ENCODE results near the gene CNOT8.

CNOT8 gene

DNA sequence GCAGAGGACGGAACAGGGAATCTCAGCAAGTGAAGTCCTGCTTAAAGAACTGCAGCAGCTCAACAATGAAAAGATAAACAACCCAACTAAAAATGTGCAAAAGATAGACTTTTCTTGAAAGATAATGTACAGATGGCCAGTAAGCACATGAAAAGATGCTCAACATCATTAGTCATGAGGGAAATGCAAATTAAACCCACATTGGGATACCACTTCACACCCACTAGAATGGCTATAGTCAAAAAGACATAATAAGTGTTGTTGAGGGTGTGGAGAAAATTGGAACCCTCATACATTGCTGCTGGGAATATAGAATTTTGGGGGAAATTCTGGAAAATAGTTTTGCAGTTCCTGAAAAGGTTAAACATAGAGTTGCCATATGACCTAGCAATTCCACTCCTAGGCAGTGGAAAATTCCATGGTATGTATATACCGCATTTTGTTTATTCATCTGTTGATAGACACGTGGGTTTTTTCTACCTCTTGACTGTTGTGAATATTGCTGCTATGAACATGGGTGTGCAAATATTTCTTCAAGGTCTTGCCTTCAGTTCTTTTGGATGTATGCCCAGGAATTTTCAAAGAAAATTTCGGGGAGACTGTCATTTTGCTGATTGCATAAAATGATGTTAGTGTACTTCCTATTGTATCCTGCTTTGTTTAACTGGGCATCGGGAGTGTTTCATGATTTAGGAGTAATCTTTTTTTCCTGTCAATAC is 7.2 kb downstream of the CNOT8 start:
- Mint-ChIP-seq H3K9me3 (no peaks in the 10 kb centered on the region), H3K27me3 (ENCODE audit: low read depth) (no peaks in the 10 kb centered on the region), H3K27ac (no peak overlapping the region), H3K4me3 (no peak overlapping the region), H3K4me1 (ENCODE audit: low read depth) (peaks cover 31% of the 10 kb centered on the region), H3K36me3 (ENCODE audit: low read depth) (peaks cover 42% of the 10 kb centered on the region)

DNA sequence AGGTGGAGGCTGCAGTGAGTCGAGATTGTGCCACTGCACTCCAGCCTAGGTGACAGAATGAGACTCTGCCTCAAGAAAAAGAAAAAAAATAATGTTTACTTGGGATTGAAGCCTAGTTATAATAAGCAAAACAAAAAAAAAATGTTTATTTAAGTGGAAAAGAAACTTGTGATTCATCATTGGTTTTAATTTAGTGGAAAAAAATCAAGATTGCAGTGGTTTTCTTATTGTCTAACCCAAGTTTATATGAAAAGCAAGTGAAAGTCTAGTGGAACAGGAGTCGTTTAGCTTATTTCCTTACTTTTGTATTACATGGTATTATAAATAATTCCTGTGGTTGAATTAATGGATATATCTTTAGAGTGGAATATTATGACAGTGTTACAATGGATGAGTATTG is 8.4 kb downstream of the CNOT8 start:
- Mint-ChIP-seq H3K4me1 (ENCODE audit: low read depth) (peaks cover 26% of the 10 kb centered on the region), H3K27me3 (ENCODE audit: low read depth) (no peaks in the 10 kb centered on the region), H3K27ac (no peak overlapping the region), H3K36me3 (ENCODE audit: low read depth) (peaks cover 46% of the 10 kb centered on the region), H3K4me3 (no peak overlapping the region), H3K9me3 (no peaks in the 10 kb centered on the region)

DNA sequence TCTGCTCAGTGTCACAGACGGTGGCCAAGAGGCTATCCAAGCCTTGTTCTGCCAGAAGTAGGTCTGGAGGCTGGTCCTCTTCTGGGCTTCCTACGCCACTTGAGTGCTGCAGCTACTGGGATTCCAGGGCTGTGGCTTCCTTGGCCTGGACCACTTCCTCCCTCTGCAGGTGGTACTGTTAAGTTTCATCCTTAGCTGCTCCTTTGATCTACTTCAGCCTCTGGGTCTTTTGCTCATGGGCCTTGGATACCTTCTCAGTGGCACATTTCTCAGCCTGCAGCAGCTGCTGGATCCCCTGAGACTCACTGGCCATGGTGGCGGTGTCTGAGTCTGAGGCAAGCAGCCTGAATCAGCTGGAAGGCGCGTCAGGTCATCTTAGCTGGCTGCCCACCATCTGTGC is 10.3 kb downstream of the CNOT8 start:
- Mint-ChIP-seq H3K4me3 (no peak overlapping the region), H3K27me3 (ENCODE audit: low read depth) (no peaks in the 10 kb centered on the region), H3K9me3 (no peaks in the 10 kb centered on the region), H3K36me3 (ENCODE audit: low read depth) (peaks cover 45% of the 10 kb centered on the region), H3K27ac (no peak overlapping the region), H3K4me1 (ENCODE audit: low read depth) (peaks cover 15% of the 10 kb centered on the region)

DNA sequence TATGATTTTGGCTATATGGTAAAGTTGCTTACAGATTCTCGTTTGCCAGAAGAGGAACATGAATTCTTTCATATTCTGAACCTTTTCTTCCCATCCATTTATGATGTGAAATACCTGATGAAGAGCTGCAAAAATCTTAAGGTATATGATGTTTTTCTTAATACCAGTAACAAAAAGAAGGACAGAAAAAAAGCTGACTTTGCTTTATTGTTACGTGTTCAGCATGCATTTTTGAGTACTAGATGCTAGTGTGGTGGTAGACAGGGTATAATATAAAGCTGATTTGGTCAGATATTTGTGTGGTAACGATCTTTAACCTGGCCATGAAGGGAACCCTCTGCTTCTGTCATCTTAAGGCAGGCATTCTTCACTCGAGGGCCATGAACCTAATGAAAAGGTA is 13.3 kb downstream of the CNOT8 start:
- peaks cover 4% of the 10 kb centered on the region for H3K9me3 Mint-ChIP-seq
- H3K27ac Mint-ChIP-seq: no peak overlapping the region
- peaks cover 9% of the 10 kb centered on the region for H3K4me1 Mint-ChIP-seq (ENCODE audit: low read depth)
- no peaks in the 10 kb centered on the region for H3K27me3 Mint-ChIP-seq (ENCODE audit: low read depth)
- H3K4me3 Mint-ChIP-seq: no peak overlapping the region
- H3K36me3 Mint-ChIP-seq (ENCODE audit: low read depth): peaks cover 51% of the 10 kb centered on the region

DNA sequence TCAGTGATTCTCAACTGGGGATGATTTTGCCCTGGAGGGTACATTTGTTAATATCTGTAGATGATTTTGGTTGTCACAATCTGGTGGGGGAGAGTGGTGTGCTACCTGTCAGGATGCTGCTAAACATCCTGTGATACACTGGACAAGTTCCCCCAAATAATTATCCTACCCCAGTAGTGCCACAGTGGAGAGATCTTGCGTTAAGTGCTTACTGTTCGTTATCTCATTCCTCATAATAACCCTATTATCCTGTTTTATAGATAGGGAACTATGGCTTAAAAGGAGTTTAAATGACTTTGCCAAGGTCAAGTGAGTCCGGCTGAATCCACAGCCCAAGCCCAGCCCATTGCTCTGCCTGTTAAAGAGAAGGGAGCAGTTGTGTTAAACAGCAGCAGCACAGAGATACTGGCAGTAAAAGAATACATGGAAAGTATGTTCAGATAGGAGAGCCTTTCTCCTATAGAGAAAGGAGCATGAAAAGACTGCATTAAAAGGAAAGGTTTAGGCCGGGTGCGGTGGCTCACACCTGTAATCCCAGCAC is 15.4 kb downstream of the CNOT8 start:
- Mint-ChIP-seq H3K27me3 (ENCODE audit: low read depth) (no peaks in the 10 kb centered on the region), H3K36me3 (ENCODE audit: low read depth) (peaks cover 60% of the 10 kb centered on the region), H3K4me3 (no peak overlapping the region), H3K9me3 (peaks cover 15% of the 10 kb centered on the region), H3K27ac (no peak overlapping the region), H3K4me1 (ENCODE audit: low read depth) (peaks cover under 1% of the 10 kb centered on the region)

DNA sequence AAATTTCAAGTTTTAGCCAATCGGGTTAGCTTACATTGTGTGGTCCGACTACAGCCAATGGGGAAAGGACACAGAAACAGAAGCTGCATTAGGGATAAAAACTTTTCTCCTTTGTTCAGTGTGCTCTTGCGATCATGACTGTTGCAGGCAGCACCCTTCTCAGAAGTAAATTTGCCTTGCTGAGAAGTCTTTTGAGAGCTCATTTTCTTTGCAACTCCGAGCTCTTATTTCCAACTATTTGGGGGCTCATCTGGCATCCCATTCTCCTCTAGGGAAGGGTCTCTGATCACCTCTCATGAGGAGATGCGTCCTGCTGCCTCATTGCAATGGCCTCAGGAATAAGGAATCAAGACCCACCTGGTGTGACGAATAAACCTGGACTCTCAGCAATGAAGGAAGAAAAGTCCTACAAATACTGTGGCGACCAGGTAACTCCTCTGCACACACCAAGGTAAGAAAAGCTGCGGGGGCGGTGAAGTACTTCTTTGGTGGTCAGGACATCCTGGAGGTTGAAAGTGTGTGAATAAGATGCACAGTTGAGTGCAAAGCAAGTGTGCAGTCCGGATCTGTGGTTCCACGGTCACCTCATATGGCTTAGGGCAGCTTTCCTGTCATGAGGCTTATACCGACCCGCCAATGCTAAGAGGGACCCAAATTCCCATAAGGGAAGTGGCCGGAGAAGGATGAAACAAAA is 20.4 kb downstream of the CNOT8 start:
- Mint-ChIP-seq H3K9me3 (peaks cover 29% of the 10 kb centered on the region), H3K4me1 (ENCODE audit: low read depth) (no peaks in the 10 kb centered on the region), H3K4me3 (no peak overlapping the region), H3K27ac (no peak overlapping the region), H3K27me3 (ENCODE audit: low read depth) (no peaks in the 10 kb centered on the region), H3K36me3 (ENCODE audit: low read depth) (peaks cover 76% of the 10 kb centered on the region)

DNA sequence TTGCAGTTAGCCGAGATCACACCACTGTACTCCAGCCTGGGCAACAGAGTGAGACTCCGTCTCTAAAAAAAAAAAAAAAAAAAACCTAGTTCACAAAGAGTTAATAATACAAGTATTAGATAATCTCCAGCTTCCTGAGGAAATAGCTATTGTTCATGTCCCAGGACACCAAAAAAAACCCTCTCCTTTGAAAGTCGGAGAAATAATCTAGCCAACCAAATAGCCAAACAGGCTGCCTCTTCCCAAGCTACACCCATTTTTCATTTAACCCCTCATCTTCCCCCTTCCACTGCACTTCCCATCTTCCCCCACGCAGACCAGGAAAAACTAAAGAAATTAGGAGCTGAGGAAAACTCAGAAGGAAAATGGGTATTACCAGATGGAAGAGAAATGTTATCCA is 23.6 kb downstream of the CNOT8 start:
- H3K27me3 Mint-ChIP-seq (ENCODE audit: low read depth): no peaks in the 10 kb centered on the region
- peaks cover 76% of the 10 kb centered on the region for H3K36me3 Mint-ChIP-seq (ENCODE audit: low read depth)
- peaks cover 42% of the 10 kb centered on the region for H3K9me3 Mint-ChIP-seq
- no peaks in the 10 kb centered on the region for H3K4me1 Mint-ChIP-seq (ENCODE audit: low read depth)
- H3K27ac Mint-ChIP-seq: no peak overlapping the region
- H3K4me3 Mint-ChIP-seq: no peak overlapping the region

DNA sequence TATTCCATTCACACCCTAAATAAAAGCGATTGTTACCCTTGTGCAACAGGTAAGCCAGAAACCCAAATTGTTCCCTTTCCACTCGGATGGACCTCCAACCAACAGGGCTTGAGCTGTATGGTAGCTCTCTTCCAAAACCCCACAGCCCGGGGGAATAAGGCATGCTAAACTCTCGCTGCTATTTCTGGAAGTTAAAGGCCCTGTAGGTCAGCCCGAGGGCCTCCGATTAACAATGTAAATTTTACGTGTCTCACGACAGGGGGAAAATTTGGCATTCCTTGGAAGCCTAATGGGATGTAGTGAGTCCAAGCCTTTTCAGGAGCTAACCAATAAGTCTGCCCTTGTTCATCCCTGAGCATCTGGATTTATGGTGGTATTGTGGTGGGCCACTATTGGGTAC is 26.0 kb downstream of the CNOT8 start:
- H3K9me3 Mint-ChIP-seq: peaks cover 34% of the 10 kb centered on the region

DNA sequence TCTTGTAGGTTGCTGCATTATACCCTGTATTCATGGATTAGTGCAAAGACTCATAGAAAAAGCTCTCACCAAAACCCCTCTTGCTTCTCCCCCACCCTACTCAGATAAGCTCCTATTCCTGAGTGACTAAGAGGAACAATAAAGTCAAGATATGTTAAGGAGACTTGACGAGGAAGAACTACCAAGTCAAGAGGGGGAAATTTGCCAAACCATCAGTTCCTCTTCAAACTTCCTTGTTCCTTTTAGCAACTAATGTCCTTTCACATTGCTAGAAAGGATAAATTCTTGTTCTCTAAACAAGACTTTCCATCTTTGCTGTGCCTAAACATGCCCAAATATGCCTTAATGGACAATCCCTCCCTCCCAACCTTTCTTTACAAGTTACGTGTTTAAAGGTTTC is 27.0 kb downstream of the CNOT8 start:
- H3K4me1 Mint-ChIP-seq (ENCODE audit: low read depth): no peaks in the 10 kb centered on the region

More for the DNA sequence above, 26.0 kb downstream of the CNOT8 start:
- no peak overlapping the region for H3K4me3 Mint-ChIP-seq
- H3K36me3 Mint-ChIP-seq (ENCODE audit: low read depth): peaks cover 79% of the 10 kb centered on the region
- no peak overlapping the region for H3K27ac Mint-ChIP-seq
- H3K27me3 Mint-ChIP-seq (ENCODE audit: low read depth): no peaks in the 10 kb centered on the region
- H3K4me1 Mint-ChIP-seq (ENCODE audit: low read depth): no peaks in the 10 kb centered on the region

DNA sequence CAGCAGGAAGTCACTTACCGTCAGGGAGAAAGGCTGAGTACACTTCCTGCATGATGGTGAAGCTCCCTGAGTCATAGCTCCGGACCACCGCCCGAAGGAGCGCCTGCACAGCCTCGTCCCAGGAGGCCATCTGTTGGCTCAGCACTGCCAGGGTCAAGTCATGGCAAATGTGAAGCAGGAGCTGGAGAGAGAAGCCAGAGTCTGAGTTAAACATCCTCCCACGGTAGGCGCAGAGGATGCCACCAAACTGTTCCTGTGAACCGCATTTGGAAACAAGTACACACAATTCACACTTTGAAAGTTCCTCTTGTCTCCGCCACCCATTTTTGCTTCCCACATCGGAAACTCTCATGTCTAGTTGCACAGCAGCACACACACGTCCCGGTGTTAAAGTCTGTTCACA is 33.9 kb downstream of the CNOT8 start:
- Mint-ChIP-seq H3K4me3 (no peak overlapping the region), H3K4me1 (ENCODE audit: low read depth) (peaks cover 3% of the 10 kb centered on the region), H3K27me3 (ENCODE audit: low read depth) (no peaks in the 10 kb centered on the region), H3K27ac (no peak overlapping the region), H3K9me3 (peaks cover under 1% of the 10 kb centered on the region), H3K36me3 (ENCODE audit: low read depth) (peaks cover 51% of the 10 kb centered on the region)

More for the DNA sequence above, 27.0 kb downstream of the CNOT8 start:
- Mint-ChIP-seq H3K27ac (no peak overlapping the region), H3K27me3 (ENCODE audit: low read depth) (no peaks in the 10 kb centered on the region), H3K4me3 (no peak overlapping the region), H3K36me3 (ENCODE audit: low read depth) (peaks cover 76% of the 10 kb centered on the region), H3K9me3 (peaks cover 25% of the 10 kb centered on the region)

DNA sequence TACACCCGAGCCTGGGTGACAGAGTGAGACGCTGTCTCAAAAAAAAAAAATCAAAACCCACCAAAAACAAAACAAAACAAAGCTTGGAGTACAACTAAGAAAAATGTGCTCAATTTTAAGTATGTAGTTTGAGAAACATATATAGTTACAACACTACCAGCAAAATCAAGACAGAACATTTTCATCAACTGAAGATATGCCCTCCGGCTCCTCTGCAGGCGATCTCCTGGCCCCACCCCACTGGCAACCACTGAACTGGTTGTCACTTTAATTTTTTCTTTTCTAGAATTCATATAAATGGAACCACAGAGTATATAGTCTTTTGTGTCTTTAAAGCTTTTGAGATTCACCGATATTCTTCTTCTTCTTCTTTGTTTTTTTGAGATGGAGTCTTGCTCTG is 35.0 kb downstream of the CNOT8 start:
- Mint-ChIP-seq H3K36me3 (ENCODE audit: low read depth) (peaks cover 47% of the 10 kb centered on the region), H3K4me1 (ENCODE audit: low read depth) (peaks cover 3% of the 10 kb centered on the region), H3K9me3 (no peaks in the 10 kb centered on the region), H3K27me3 (ENCODE audit: low read depth) (no peaks in the 10 kb centered on the region), H3K27ac (no peak overlapping the region), H3K4me3 (no peak overlapping the region)

DNA sequence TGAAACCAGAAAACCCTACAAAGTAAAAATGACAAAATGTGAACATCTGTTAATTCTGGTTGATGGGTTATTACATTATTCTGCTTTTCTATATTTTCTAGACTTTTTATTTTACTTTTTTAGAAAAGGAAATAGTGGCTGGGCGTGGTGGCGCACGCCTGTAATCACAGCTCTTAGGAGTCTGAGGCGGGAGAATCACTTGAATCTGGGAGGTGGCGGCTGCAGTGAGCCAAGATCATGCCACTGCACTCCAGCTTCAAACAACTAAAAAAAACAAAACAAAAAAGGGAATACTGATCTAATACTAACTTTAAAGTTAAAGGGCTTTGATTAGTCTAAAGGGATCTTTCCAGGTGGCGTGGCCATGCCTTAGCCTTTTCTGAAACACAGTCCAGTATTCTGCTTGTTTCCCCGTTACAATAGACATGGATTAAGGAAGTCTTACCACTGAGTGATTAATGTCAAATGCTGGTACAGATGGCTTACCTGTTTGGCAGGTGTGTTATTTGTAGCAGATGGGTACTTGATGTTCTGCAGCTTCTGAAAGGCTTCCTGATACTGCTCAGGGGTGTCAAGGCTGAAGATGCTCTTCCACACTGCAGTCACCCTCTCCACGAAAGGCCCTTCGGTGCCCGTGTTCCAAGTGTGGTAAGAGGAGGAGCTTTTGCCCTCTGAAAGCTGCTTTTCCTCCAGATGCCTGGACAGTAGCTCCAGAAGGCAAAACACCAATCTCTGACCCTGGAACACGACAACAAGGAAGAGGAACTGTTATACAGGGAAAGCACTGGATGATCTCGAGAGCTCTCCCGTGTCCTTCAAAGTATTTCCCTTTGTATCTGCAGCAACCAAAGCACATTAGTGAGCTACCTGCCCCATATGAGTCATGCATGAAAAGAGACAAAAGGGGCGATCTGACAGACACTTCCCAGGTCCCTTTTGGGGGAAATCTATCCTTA is 37.5 kb downstream of the CNOT8 start:
- Mint-ChIP-seq H3K4me3 (no peak overlapping the region), H3K27me3 (ENCODE audit: low read depth) (no peaks in the 10 kb centered on the region), H3K4me1 (ENCODE audit: low read depth) (peaks cover 3% of the 10 kb centered on the region), H3K27ac (no peak overlapping the region), H3K36me3 (ENCODE audit: low read depth) (peaks cover 41% of the 10 kb centered on the region), H3K9me3 (no peaks in the 10 kb centered on the region)

DNA sequence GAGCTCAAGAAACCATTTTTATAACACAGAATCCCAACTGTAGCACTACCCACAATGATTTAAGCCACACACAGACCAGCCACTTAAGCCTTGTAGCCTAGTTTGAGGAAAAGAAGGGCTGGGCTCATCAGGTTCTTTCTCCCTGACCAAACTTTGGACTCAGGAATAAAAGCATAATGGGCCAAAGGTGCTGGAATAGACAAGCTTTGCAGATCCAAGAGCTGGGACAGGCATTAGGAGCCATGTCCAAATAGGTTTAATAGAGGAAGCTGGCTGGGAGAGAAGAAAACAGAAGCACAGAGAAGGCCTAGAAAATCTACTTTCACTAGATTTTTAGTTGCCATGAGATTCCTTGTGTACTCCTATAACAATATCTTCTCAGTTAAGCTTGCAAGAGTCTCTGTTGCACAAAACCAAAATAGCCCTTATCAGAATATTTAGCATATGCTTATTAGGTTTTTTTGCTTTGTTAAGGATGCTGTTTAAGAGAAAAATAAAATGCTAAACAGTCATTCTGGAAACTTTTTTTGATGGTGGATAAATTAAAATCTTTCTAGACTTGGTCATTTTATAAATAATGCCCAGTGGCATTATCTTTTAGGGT is 38.2 kb downstream of the CNOT8 start:
- H3K27ac Mint-ChIP-seq: no peak overlapping the region
- peaks cover 3% of the 10 kb centered on the region for H3K4me1 Mint-ChIP-seq (ENCODE audit: low read depth)
- peaks cover 37% of the 10 kb centered on the region for H3K36me3 Mint-ChIP-seq (ENCODE audit: low read depth)
- H3K4me3 Mint-ChIP-seq: no peak overlapping the region
- no peaks in the 10 kb centered on the region for H3K27me3 Mint-ChIP-seq (ENCODE audit: low read depth)
- no peaks in the 10 kb centered on the region for H3K9me3 Mint-ChIP-seq

DNA sequence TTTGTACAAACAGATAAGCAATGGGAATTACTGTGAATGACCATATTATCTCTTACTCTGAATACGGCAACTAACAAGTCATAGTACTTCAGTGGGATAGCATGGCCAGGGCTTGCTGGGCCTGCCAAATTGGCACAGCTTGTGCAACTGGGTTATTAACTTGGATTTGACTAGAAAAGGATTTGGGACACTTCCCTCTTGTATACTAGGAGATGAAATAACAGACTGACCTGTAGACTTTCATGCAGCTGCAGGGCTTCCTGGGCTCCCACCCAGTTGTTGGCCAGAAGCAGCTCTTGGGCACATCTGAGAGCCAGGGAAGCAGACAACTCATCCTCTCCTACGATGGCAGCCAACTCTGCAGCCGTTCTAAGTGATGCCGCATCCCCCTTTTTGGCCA is 39.8 kb downstream of the CNOT8 start:
- no peaks in the 10 kb centered on the region for H3K4me1 Mint-ChIP-seq (ENCODE audit: low read depth)
- no peaks in the 10 kb centered on the region for H3K27me3 Mint-ChIP-seq (ENCODE audit: low read depth)
- H3K36me3 Mint-ChIP-seq (ENCODE audit: low read depth): peaks cover 42% of the 10 kb centered on the region
- H3K27ac Mint-ChIP-seq: no peak overlapping the region
- H3K9me3 Mint-ChIP-seq: no peaks in the 10 kb centered on the region
- H3K4me3 Mint-ChIP-seq: no peak overlapping the region
